Testis (tissue), 2 donors: ENCODE results near the gene ATP13A1.

Source experiments
- CTCF ChIP-seq, 3 experiments: fragments of 450-650 bp in 2 of 3; fragments of 200-600 bp in 1 of 3; sonication (generic) in 1 of 3; IDR thresholded peaks; one replicate each; pipeline ENCODE4 v1.5.1; 2016 to 2019; ENCODE audit warnings: antibody characterized with exemption in 3 of 3, mild to moderate bottlenecking in 2 of 3, moderate library complexity in 1 of 3
- POLR2A ChIP-seq: fragments of 450-650 bp; IDR thresholded peaks from one replicate; pipeline ENCODE4 v1.6.1; 2017; ENCODE audit warnings: antibody characterized with exemption, mild to moderate bottlenecking, moderate library complexity

DNA sequence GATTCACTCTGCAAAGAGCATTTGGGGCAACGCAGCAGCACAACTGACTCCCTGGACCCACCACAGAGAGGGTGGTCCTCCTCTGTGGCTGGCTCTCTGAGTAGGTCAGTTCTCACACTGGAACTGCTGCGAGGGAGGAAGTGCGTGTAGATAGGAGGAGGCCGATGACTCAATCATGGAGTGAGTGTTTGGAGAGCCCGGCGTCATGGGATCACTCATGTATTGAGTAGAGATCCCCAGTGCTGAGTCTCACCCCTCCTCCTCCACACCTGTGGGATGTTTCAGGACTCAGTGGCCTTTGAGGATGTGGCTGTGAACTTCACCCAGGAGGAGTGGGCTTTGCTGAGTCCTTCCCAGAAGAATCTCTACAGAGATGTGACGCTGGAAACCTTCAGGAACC is 14.1 kb upstream of the ATP13A1 start:
- TF ChIP-seq CTCF (IDR thresholded peaks at IDR 0.05) (no peak), POLR2A (no peak)
